HG03354 (cell line): ENCODE data around the gene CC2D2B.

Experiments used
- ATAC-seq: cut with Tn5 transposase; IDR thresholded peaks from one replicate; pipeline ENCODE4 v1.9.1; 2021; ENCODE audit warnings: mild to moderate bottlenecking; ENCODE audit not compliant: unreplicated experiment, poor library complexity, severe bottlenecking

The CC2D2B gene

DNA sequence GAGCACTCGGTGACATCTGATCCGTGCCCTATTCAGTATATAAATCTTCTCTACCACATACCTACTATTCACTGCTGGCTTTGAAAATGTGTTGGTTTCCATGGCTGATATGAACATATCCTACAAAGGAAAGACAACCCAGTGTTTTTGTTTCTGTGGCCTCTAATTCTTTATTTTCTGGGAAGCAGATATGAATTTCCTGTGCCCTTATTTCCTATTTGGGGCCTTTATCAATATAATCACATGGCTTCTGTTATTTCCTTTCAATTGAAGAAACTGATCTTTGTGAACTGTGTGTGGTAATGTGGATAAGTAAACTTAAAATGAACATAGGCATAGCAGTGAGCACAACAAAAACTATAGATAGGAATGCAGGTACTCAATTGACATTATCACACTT is 146.2 kb downstream of the CC2D2B start:
- ATAC-seq: no peak

DNA sequence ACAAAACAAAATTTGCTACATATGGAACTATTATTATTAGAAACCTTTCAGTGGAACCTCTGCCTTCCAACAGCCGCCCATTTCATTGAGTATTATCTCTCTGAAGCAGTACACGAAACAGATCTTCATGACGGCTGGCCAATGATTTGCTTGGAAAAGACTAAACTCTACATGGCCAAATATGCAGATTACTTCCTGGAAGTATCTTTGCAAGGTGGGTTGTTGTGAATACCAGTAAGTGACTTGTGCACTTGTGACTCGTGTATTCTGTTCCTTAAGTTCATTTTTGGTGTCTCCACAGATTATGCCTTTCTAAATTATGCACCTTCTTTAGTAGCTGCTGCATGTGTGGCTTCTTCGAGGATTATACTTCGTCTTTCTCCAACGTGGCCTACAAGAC is 149.0 kb downstream of the CC2D2B start:
- ATAC-seq: no peak

DNA sequence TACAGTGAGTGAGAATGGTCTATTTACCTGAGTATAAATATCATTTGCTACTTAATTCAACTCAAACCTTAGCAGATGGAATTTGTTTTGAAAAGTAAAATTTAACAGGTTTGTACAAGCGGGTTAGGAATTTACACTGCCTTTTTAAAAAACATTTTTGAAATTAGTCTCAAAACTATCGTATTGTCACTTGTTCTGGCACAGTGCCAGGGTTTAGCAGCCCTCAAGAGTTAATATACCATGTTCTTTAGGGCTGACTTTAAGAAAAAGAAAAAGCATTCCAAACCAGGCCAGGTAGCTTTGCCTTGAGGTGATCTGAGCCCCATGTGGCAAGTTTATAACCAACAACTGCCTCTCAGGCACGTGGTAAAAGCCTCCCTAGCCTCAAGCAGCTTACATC is 153.5 kb downstream of the CC2D2B start:
- ATAC-seq: no peak

DNA sequence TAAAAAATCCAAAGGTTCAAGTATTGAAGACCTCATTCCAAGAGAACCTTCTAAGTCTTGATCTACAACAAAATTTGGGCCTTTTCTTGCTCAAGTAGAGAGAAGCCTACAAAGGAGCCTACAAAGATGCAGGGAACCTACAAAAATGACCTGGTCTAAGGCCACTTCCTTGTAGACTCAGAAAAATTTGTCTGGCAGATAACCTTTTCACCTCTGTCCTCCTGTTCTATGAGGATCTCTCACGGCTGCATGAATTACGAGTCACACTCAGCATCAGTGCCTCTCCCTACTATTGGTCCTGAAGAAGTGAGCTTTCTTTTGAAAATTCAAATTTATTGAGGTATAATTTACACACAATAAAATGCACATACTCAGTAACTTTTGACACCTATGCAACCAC is 164.9 kb downstream of the CC2D2B start:
- no peak for ATAC-seq

DNA sequence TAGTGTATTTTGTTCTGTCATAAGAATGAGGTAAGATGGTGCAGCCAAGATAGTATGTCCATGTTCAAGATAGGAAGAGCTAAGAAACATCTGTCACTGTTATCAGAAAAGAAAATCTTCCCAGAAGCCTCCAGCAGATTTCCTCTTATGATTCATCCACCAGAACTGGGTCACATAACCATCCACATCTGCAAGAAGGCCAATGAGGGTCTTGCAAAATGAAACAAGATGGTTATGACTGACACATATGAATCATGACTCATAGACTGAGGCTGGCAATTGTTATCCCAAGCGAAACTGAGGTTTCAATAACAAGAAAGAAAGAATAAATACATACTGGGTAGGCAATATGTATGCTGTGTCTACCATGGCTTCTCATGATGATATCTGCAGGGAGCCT is 165.9 kb downstream of the CC2D2B start:
- ATAC-seq: no peak

DNA sequence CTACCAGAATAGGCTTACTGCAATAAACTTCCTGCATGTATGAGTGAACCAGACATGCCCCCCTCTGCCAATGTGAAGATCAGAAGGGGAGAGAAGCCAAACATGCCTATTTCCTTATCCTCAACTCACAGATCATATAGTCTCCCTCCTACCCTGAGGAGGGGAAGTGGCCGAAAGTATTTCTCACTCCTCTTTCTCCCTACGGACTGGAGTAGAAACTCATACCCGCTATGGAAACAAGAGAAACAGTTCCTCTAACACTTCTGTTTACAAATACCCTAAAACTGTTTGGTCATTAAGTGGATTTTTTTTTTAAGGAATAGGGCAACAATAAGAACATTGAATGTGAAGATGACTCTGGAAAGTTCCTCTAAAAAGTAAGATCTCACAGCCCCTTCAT is 167.0 kb downstream of the CC2D2B start:
- no peak for ATAC-seq

DNA sequence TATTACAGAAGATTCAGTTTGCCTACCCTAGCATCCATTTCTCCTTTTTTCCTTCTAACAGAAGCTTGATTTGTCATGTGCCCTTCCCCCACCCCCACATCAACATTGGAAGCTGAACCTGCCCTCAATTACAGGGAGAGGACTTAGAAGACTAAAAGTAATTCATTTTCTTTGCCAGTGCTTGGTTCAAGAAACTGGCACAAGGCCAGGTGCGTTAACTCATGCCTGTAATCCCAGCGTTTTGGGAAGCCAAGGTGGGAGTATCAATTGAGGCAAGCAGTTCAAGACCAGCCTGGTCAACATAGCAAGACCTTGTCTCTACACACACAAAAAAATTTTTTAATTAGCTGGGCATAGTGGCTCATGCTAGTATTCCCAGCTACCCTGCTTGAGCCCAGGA is 168.2 kb downstream of the CC2D2B start:
- no peak for ATAC-seq

DNA sequence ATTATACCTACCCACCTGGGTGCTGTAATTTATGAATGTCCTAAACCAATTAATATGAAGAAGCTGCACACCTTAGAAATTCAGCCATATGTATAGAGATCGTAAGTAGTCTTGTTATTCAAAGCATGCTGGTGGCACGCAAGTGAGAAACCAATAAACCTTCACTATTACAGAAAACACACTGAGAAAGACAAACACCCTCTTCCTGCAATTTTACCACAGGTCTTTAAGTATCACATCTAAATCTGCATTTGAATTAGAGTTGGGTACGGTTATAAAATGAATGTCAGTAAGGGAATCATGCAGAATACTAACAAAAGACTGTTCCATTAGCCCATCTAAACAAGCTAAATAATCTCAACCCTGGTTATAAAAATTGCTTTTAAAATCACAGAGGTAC is 169.4 kb downstream of the CC2D2B start:
- ATAC-seq: no peak

DNA sequence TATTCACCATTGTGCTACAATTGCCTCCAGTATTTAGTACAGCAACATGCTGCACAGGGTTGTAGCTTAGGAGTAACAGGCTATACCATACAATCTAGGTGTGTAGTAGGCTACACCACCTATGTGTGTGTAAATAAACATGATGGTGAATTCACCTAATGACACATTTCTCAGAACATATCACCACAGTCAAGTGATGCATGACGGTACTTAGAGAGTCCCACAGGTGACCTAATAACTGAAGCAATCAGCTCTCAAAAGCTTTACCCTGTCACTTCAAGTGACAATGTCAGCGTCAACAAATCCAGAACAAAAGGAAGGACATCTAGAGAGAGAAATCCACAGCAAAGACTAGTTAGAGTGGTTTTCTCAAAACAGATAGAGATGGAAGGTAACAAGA is 174.4 kb downstream of the CC2D2B start:
- no peak for ATAC-seq
